ENCODE measurements around the gene SFN. TPM values are rescaled to one million over a fixed set of nuclear protein-coding genes. Genes with fewer than 3 reads are reported as not detected.

Gene SFN
- total RNA-seq, 3 donors from 2014 or later (not counting 1 experiment from before 2014, with no cell fraction given): 0.66 to 1.3 TPM; not detected in 1

GRCh38 chr1:26900001-26900814 is 37.3 kb downstream of the SFN start, which contains the start of gene GPATCH3:
GPATCH3 (minus strand) TSS chr1:26900467; CDS start chr1:26900442, 25 bp downstream.
- no peaks in the 10 kb centered on the region for H3K27me3 Mint-ChIP-seq (ENCODE audit: low read depth in 2 of 2)
- H3K36me3 Mint-ChIP-seq: no peaks in the 10 kb centered on the region
- peak within 1 kb of the TSS; percentile 92 for H3K4me3 ChIP-seq (ENCODE audit: low read length)
- TF ChIP-seq, protein P1, sequence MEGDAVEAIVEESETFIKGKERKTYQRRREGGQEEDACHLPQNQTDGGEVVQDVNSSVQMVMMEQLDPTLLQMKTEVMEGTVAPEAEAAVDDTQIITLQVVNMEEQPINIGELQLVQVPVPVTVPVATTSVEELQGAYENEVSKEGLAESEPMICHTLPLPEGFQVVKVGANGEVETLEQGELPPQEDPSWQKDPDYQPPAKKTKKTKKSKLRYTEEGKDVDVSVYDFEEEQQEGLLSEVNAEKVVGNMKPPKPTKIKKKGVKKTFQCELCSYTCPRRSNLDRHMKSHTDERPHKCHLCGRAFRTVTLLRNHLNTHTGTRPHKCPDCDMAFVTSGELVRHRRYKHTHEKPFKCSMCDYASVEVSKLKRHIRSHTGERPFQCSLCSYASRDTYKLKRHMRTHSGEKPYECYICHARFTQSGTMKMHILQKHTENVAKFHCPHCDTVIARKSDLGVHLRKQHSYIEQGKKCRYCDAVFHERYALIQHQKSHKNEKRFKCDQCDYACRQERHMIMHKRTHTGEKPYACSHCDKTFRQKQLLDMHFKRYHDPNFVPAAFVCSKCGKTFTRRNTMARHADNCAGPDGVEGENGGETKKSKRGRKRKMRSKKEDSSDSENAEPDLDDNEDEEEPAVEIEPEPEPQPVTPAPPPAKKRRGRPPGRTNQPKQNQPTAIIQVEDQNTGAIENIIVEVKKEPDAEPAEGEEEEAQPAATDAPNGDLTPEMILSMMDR (IDR thresholded peaks at IDR 0.05): no peak
- peak within 1 kb of the TSS; percentile 95 to 96 for H3K27ac Mint-ChIP-seq
- H3K4me3 Mint-ChIP-seq: peak within 1 kb of the TSS; percentile 97
- H3K4me1 Mint-ChIP-seq: peaks cover 24 to 28% of the 10 kb centered on the region in 2 donors
- peak; percentile 91 to 93 (median 92) for ATAC-seq
- DNase-seq: peak; percentile 79 to 96
- WGBS (ENCODE audit: insufficient coverage): under 1% methylated on average over 49 of the region's 50 CpGs
- no peaks in the 10 kb centered on the region for H3K9me3 ChIP-seq (ENCODE audit: control insufficient read depth, insufficient read depth, low read length)
- no peaks in the 10 kb centered on the region for H3K27me3 ChIP-seq (ENCODE audit: control insufficient read depth, insufficient read depth, low read length)
- intact Hi-C loops (cut with micrococcal nuclease): loop anchor here (1.0 kb wide), 2 partner anchors 21 to 35 kb away; partner anchors contain the start of gene NUDC
- no peaks in the 10 kb centered on the region for H3K9me3 Mint-ChIP-seq
- H3K36me3 ChIP-seq (ENCODE audit: control insufficient read depth, insufficient read depth, low read length): peaks cover 4% of the 10 kb centered on the region
- peak within 1 kb of the TSS; percentile 87 for H3K27ac ChIP-seq (ENCODE audit: low read length)
- H3K4me1 ChIP-seq (ENCODE audit: control insufficient read depth, insufficient read depth, low read length): peaks cover 14% of the 10 kb centered on the region

GRCh38 chr1:26900815-26901511 is 38.0 kb downstream of the SFN start:
- 45% methylated on average over 12 of the region's 18 CpGs for WGBS (ENCODE audit: insufficient coverage)
- peak overlapping the region; percentile 92 for H3K4me3 ChIP-seq (ENCODE audit: low read length)
- H3K36me3 ChIP-seq (ENCODE audit: control insufficient read depth, insufficient read depth, low read length): peaks cover 4% of the 10 kb centered on the region
- Mint-ChIP-seq H3K4me3 (peak overlapping the region; percentile 97), H3K4me1 (peaks cover 24 to 28% of the 10 kb centered on the region in 2 donors), H3K36me3 (no peaks in the 10 kb centered on the region), H3K27ac (peak overlapping the region; percentile 95 to 96), H3K27me3 (ENCODE audit: low read depth in 2 of 2) (no peaks in the 10 kb centered on the region), H3K9me3 (no peaks in the 10 kb centered on the region)
- no peak for ATAC-seq
- no peaks in the 10 kb centered on the region for H3K9me3 ChIP-seq (ENCODE audit: control insufficient read depth, insufficient read depth, low read length)
- peaks cover 14% of the 10 kb centered on the region for H3K4me1 ChIP-seq (ENCODE audit: control insufficient read depth, insufficient read depth, low read length)
- DNase-seq: no peak
- TF ChIP-seq, protein P1 (IDR thresholded peaks at IDR 0.05): no peak
- no peaks in the 10 kb centered on the region for H3K27me3 ChIP-seq (ENCODE audit: control insufficient read depth, insufficient read depth, low read length)
- peak overlapping the region; percentile 87 for H3K27ac ChIP-seq (ENCODE audit: low read length)
- intact Hi-C loops (cut with micrococcal nuclease): loop anchor here (1.0 kb wide), 2 partner anchors 20 to 36 kb away; partner anchors contain the start of gene NUDC

- Histone ChIP-seq H3K4me3 (ENCODE audit: low read length) (no peak overlapping the region), H3K36me3 (ENCODE audit: control insufficient read depth, insufficient read depth, low read length) (no peaks in the 10 kb centered on the region), H3K9me3 (ENCODE audit: control insufficient read depth, insufficient read depth, low read length) (no peaks in the 10 kb centered on the region), H3K27ac (ENCODE audit: low read length) (no peak overlapping the region), H3K4me1 (ENCODE audit: control insufficient read depth, insufficient read depth, low read length) (no peaks in the 10 kb centered on the region), H3K27me3 (ENCODE audit: control insufficient read depth, insufficient read depth, low read length) (no peaks in the 10 kb centered on the region)
- H3K27ac Mint-ChIP-seq: no peak overlapping the region
- TF ChIP-seq, protein P1 (IDR thresholded peaks at IDR 0.05): no peak
- H3K9me3 Mint-ChIP-seq: no peaks in the 10 kb centered on the region
- H3K36me3 Mint-ChIP-seq: no peaks in the 10 kb centered on the region
- no peak for ATAC-seq
- no peak overlapping the region for H3K4me3 Mint-ChIP-seq
- intact Hi-C loops (cut with micrococcal nuclease): no loop called here
- WGBS (ENCODE audit: insufficient coverage): 73% methylated on average over 6 of the region's 6 CpGs
- H3K27me3 Mint-ChIP-seq (ENCODE audit: low read depth in 2 of 2): peaks cover 0 to 4% of the 10 kb centered on the region in 2 donors
- DNase-seq: no peak
- no peaks in the 10 kb centered on the region for H3K4me1 Mint-ChIP-seq
Measured at GRCh38 chr1:26907071-26907917, 44.3 kb downstream of the SFN start.
